ENCODE measurements around the gene CDKN1B.

CDKN1B gene

GRCh38 chr12:12686472-12686871 lies 30.7 kb upstream of the CDKN1B start:
- TF ChIP-seq CTCF (conservative IDR thresholded peaks at IDR 0.05; ENCODE audit: low read depth, low read length), result no peak
- no peak for DNase-seq (ENCODE audit: low read depth)
- H3K4me3 ChIP-seq (ENCODE audit: low read length), result no peak overlapping the region

GRCh38 chr12:12686925-12687324 lies 30.2 kb upstream of the CDKN1B start:
- no peak for DNase-seq (ENCODE audit: low read depth)
- no peak for TF ChIP-seq CTCF (conservative IDR thresholded peaks at IDR 0.05; ENCODE audit: low read depth, low read length)
- H3K4me3 ChIP-seq (ENCODE audit: low read length), result no peak overlapping the region

- TF ChIP-seq CTCF (conservative IDR thresholded peaks at IDR 0.05; ENCODE audit: low read depth, low read length), result no peak
- no peak overlapping the region for H3K4me3 ChIP-seq (ENCODE audit: low read length)
- DNase-seq (ENCODE audit: low read depth), result no peak
Measured at GRCh38 chr12:12689647-12690300, 27.4 kb upstream of the CDKN1B start.

- no peak overlapping the region for H3K4me3 ChIP-seq (ENCODE audit: low read length)
- DNase-seq (ENCODE audit: low read depth), result no peak
- no peak for TF ChIP-seq CTCF (conservative IDR thresholded peaks at IDR 0.05; ENCODE audit: low read depth, low read length)
Measured at GRCh38 chr12:12691549-12691948, 25.6 kb upstream of the CDKN1B start.

- no peak for DNase-seq (ENCODE audit: low read depth)
- H3K4me3 ChIP-seq (ENCODE audit: low read length), result no peak overlapping the region
- TF ChIP-seq CTCF (conservative IDR thresholded peaks at IDR 0.05; ENCODE audit: low read depth, low read length), result no peak
Measured at GRCh38 chr12:12693111-12693671, 24.0 kb upstream of the CDKN1B start.

- no peak for DNase-seq (ENCODE audit: low read depth)
- TF ChIP-seq CTCF (conservative IDR thresholded peaks at IDR 0.05; ENCODE audit: low read depth, low read length), result no peak
Measured at GRCh38 chr12:12696562-12697383, 20.4 kb upstream of the CDKN1B start.

More at GRCh38 chr12:12696562-12697383, 20.4 kb upstream of the CDKN1B start:
- H3K4me3 ChIP-seq (ENCODE audit: low read length), result peak overlapping the region; percentile 67

All from retinal pigment epithelial cell (primary cell).